Suprapubic skin (tissue), 4 donors: Measurements from ENCODE around the gene PLEKHD1. TPM values are rescaled to one million over a fixed set of nuclear protein-coding genes. Genes with fewer than 3 reads are reported as not detected.

ENCODE experiments used
- DNase-seq, 2 donors: peaks; one replicate each; pipeline ENCODE4 v3.0.0-alpha.2; 2019; ENCODE audit warnings: low spot score in 2 of 2
- H3K27ac ChIP-seq: fragments of 200-600 bp; sonication (generic); one replicate; pipeline ENCODE4 v1.5.1; 2019
- H3K27me3 ChIP-seq: fragments of 200-600 bp; sonication (generic); one replicate; pipeline ENCODE4 v1.5.1; 2019
- H3K36me3 ChIP-seq: fragments of 200-600 bp; sonication (generic); one replicate; pipeline ENCODE4 v1.5.1; 2019
- H3K4me1 ChIP-seq: fragments of 200-600 bp; sonication (generic); one replicate; pipeline ENCODE4 v1.5.1; 2019
- H3K4me3 ChIP-seq: fragments of 200-600 bp; sonication (generic); one replicate; pipeline ENCODE4 v1.5.1; 2019; ENCODE audit warnings: mild to moderate bottlenecking
- H3K9me3 ChIP-seq: fragments of 200-600 bp; sonication (generic); one replicate; pipeline ENCODE4 v1.5.1; 2019
- EP300 ChIP-seq: sonication (generic); formaldehyde crosslinking; IDR thresholded peaks from one replicate; pipeline ENCODE4 v1.6.1; 2017; ENCODE audit warnings: antibody characterized with exemption
- POLR2A ChIP-seq, 2 donors: fragments of 450-650 bp; IDR thresholded peaks; one replicate each; pipeline ENCODE4 v1.6.1; 2017; ENCODE audit warnings: antibody characterized with exemption in 2 of 2, mild to moderate bottlenecking in 2 of 2, moderate library complexity in 2 of 2
- POLR2AphosphoS5 ChIP-seq, 3 donors: sonication (generic); formaldehyde crosslinking; IDR thresholded peaks; one replicate each; pipeline ENCODE4 v1.6.1; 2017; ENCODE audit warnings: antibody characterized with exemption in 3 of 3
- WGBS: methylation state at CpG from one replicate; pipeline ENCODE4 v1.1.5; 2018; 5-methylcytosine and 5-hydroxymethylcytosine counted together
- total RNA-seq, 4 donors: library from RNA; depleted of rRNA; stranded (reverse); fragments of >200 nt; gene quantifications; one replicate each; pipeline ENCODE4 v1.1.0, GENCODE V29; 2016
- TF ChIP-seq, protein P1 (sequence below), 2 donors: fragments of 200-600 bp in 1 of 2; fragments of 450-650 bp in 1 of 2; sonication (generic) in 1 of 2; IDR thresholded peaks; one replicate each; pipeline ENCODE4 v1.5.1; 2016 to 2019; ENCODE audit warnings: antibody characterized with exemption in 2 of 2, mild to moderate bottlenecking in 1 of 2, moderate library complexity in 1 of 2

Gene PLEKHD1
- total RNA-seq, 4 donors from 2014 or later = 1.2 to 3.5 (median 2.3) TPM

DNA sequence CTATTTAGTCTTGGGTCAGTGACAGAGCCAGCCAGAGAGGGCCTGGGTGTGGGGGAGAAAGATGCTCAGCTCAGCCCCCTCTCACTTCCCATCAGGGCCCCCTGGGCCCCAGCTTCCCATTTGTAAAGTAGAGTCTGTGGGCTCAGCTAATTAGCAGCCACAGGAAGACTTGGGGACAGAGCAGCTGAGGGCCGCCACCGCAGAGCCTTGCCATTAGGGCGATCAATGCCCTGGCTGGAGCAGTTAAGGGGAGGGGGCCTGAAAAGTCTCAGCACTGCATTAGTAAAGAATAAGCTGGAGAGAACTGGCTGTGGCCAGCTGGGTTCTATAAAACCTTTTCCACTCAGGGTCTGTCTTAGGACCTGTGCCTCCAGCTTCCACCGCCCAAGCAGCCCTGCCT lies 2.7 kb downstream of the PLEKHD1 start:
- no peak for DNase-seq
- no peaks in the 10 kb centered on the region for H3K36me3 ChIP-seq
- H3K27ac ChIP-seq = no peak overlapping the region
- H3K4me3 ChIP-seq = no peak overlapping the region
- H3K4me1 ChIP-seq = peaks cover 19% of the 10 kb centered on the region
- no peaks in the 10 kb centered on the region for H3K9me3 ChIP-seq
- peaks cover 58% of the 10 kb centered on the region for H3K27me3 ChIP-seq
- TF ChIP-seq POLR2A (IDR thresholded peaks at IDR 0.05) (no peak), EP300 (no peak), POLR2AphosphoS5 (IDR thresholded peaks at IDR 0.05) (no peak)
- TF ChIP-seq, protein P1, sequence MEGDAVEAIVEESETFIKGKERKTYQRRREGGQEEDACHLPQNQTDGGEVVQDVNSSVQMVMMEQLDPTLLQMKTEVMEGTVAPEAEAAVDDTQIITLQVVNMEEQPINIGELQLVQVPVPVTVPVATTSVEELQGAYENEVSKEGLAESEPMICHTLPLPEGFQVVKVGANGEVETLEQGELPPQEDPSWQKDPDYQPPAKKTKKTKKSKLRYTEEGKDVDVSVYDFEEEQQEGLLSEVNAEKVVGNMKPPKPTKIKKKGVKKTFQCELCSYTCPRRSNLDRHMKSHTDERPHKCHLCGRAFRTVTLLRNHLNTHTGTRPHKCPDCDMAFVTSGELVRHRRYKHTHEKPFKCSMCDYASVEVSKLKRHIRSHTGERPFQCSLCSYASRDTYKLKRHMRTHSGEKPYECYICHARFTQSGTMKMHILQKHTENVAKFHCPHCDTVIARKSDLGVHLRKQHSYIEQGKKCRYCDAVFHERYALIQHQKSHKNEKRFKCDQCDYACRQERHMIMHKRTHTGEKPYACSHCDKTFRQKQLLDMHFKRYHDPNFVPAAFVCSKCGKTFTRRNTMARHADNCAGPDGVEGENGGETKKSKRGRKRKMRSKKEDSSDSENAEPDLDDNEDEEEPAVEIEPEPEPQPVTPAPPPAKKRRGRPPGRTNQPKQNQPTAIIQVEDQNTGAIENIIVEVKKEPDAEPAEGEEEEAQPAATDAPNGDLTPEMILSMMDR (IDR thresholded peaks at IDR 0.05) = no peak
- 96% methylated on average over 4 of the region's 4 CpGs for WGBS

DNA sequence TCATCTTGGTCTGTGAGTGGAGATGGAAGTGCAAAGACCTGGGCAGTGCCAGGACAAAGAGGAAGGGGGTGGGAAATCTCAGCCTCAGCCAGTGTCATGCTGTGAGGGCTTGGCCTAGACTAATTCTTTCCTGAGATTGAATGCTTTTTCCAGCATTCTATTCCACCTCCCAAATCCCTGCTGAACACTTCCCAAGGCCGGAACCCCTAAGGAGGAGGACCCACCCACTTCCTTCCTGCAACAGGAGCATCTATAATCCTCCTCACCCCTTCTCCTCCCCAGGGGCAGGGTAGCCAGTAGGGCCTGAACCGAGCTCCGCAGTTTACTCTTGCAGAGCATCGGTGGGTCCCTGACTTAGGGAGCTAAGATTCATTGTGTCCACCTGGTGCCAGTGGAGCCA lies 3.2 kb downstream of the PLEKHD1 start:
- DNase-seq = no peak
- H3K27ac ChIP-seq = no peak overlapping the region
- H3K4me1 ChIP-seq = peaks cover 19% of the 10 kb centered on the region
- TF ChIP-seq EP300 (no peak), POLR2AphosphoS5 (IDR thresholded peaks at IDR 0.05) (no peak), POLR2A (IDR thresholded peaks at IDR 0.05) (no peak)
- TF ChIP-seq, protein P1 (IDR thresholded peaks at IDR 0.05) = no peak
- WGBS = 88% methylated on average over 4 of the region's 4 CpGs
- H3K4me3 ChIP-seq = no peak overlapping the region
- H3K27me3 ChIP-seq = peaks cover 55% of the 10 kb centered on the region
- no peaks in the 10 kb centered on the region for H3K36me3 ChIP-seq
- no peaks in the 10 kb centered on the region for H3K9me3 ChIP-seq

DNA sequence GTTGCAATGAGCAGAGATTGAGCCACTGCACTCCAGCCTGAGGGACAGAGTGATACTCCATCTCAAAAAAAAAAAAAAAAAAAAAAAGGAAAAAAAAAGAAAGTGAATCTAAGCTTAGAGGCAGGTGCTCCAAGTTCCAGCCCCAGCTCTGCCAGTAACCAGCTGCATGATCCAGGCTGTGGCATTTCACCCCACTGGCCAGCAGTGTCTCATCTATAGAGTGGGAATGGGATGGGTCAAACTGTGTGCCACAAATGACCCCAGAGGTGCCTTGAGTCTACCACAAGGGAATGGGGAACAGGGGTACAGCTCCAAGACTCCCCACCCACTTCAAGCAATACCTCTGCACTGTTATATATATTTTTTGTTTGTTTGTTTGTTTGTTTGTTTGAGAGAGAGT lies 5.0 kb downstream of the PLEKHD1 start:
- Histone ChIP-seq H3K36me3 (no peaks in the 10 kb centered on the region), H3K27me3 (peaks cover 38% of the 10 kb centered on the region), H3K9me3 (no peaks in the 10 kb centered on the region), H3K27ac (no peak overlapping the region), H3K4me1 (peaks cover 6% of the 10 kb centered on the region), H3K4me3 (no peak overlapping the region)
- TF ChIP-seq EP300 (no peak), POLR2A (IDR thresholded peaks at IDR 0.05) (no peak), POLR2AphosphoS5 (IDR thresholded peaks at IDR 0.05) (no peak)
- TF ChIP-seq, protein P1 (IDR thresholded peaks at IDR 0.05) = no peak
- no peak for DNase-seq

DNA sequence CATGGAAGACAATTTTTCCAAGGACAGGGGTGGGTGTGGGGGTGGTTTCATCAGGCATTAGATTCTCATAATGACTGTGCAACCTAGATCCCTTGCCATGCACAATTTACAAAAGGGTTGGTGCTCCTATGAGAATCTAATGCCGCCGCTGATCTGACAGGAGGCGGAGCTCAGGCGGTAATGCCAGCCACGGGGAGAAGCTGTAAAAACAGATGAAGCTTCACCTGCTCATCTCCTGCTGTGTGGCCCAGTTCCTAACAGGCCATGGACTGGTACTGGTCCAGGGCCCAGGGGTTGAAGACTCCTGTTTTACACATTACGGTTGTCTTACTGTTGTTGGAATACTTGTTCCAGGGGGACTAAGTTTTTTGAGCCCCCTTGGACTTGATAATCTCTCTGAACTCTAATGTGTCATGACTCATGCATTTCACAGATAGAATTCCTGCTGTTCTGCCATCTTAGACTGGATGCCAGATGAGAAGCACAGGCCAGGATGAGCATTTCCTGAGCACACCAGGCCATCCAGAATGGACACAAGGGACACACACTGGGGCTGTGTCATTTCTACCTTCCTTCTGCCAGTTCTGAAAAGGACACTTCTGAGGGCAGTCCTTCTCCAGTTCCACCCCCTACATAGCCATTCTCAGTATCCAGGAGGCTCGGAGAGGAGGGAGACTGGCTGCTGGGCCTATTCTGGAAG lies 5.8 kb downstream of the PLEKHD1 start:
- H3K4me1 ChIP-seq = no peaks in the 10 kb centered on the region
- H3K27me3 ChIP-seq = peaks cover 29% of the 10 kb centered on the region
- no peak overlapping the region for H3K27ac ChIP-seq
- no peaks in the 10 kb centered on the region for H3K9me3 ChIP-seq
- DNase-seq = no peak
- WGBS = 83% methylated on average over 7 of the region's 7 CpGs
- no peak overlapping the region for H3K4me3 ChIP-seq
- TF ChIP-seq, protein P1 (IDR thresholded peaks at IDR 0.05) = no peak
- TF ChIP-seq POLR2A (IDR thresholded peaks at IDR 0.05) (no peak), EP300 (no peak), POLR2AphosphoS5 (IDR thresholded peaks at IDR 0.05) (no peak)
- H3K36me3 ChIP-seq = no peaks in the 10 kb centered on the region

DNA sequence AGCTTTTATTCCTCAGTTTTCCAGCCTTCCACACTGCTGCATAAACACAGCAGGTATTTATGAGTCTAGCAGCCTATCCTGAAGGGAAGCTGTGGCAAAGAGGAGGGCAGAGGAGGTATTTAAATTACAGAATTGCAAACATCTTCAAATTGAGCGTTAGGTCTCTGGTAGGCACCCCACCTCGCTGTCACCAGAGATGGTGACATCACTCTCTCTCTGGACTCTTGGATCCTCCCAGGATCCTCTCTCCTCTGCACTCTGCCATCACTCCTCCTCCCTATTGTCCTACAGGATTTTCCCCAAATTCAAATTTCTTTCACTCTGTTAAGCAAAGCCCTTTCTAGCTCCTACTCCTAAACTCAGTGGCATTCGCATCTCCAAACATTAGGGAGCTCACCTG lies 6.7 kb downstream of the PLEKHD1 start:
- 91% methylated on average over 3 of the region's 3 CpGs for WGBS
- Histone ChIP-seq H3K4me3 (no peak overlapping the region), H3K4me1 (no peaks in the 10 kb centered on the region), H3K27me3 (peaks cover 21% of the 10 kb centered on the region), H3K36me3 (no peaks in the 10 kb centered on the region), H3K27ac (no peak overlapping the region), H3K9me3 (no peaks in the 10 kb centered on the region)
- TF ChIP-seq, protein P1 (IDR thresholded peaks at IDR 0.05) = no peak
- no peak for DNase-seq
